Epithelial cell of proximal tubule (primary cell): Measurements from ENCODE around the gene SIK3. TPM values are rescaled to one million over a fixed set of nuclear protein-coding genes. Genes with fewer than 3 reads are reported as not detected.
"Not testable (repeated sequence)": the region's sequence is repeated elsewhere in the genome, so short reads cannot be mapped to it uniquely, and the experiment has no call there.

Experiments used
- DNase-seq: peaks from one replicate; pipeline ENCODE4 v3.0.0-alpha.2; 2011; ENCODE audit warnings: low read depth
- H3K4me3 ChIP-seq: 2 replicates; pipeline ENCODE4 v1.5.1; 2011; ENCODE audit warnings: low read depth, mild to moderate bottlenecking, low read length
- total RNA-seq: library from RNA; depleted of rRNA; stranded (reverse); fragments of >200 nt; gene quantifications from 2 replicates; pipeline ENCODE4 v1.2.3, GENCODE V29; 2015
- TF ChIP-seq, protein P1 (sequence below): conservative IDR thresholded peaks from 2 replicates; pipeline ENCODE4 v1.5.1; 2012; ENCODE audit warnings: low read depth, mild to moderate bottlenecking, low read length

SIK3 gene
- total RNA-seq, 1 donor from 2014 or later: 17.6 TPM

DNA sequence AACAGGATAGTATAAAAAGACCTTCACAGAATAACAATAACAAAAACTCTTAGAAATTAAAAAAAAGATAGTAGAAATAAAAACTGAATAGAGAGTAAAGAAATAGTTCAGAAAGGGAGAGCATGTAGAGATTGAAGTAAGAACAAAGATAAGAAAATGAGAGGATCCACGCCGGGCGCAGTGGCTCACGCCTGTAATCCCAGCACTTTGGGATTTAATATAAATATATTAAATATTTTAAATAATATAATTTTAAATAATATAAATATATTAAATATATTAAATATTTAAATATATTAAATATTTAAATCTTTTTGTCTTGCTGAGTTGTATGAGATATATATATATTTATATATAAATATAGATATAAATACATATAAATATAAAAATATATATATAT, 286.1 kb downstream of the SIK3 start:
- DNase-seq: no peak
- TF ChIP-seq, protein P1, sequence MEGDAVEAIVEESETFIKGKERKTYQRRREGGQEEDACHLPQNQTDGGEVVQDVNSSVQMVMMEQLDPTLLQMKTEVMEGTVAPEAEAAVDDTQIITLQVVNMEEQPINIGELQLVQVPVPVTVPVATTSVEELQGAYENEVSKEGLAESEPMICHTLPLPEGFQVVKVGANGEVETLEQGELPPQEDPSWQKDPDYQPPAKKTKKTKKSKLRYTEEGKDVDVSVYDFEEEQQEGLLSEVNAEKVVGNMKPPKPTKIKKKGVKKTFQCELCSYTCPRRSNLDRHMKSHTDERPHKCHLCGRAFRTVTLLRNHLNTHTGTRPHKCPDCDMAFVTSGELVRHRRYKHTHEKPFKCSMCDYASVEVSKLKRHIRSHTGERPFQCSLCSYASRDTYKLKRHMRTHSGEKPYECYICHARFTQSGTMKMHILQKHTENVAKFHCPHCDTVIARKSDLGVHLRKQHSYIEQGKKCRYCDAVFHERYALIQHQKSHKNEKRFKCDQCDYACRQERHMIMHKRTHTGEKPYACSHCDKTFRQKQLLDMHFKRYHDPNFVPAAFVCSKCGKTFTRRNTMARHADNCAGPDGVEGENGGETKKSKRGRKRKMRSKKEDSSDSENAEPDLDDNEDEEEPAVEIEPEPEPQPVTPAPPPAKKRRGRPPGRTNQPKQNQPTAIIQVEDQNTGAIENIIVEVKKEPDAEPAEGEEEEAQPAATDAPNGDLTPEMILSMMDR: no peak
- H3K4me3 ChIP-seq: no peak overlapping the region

DNA sequence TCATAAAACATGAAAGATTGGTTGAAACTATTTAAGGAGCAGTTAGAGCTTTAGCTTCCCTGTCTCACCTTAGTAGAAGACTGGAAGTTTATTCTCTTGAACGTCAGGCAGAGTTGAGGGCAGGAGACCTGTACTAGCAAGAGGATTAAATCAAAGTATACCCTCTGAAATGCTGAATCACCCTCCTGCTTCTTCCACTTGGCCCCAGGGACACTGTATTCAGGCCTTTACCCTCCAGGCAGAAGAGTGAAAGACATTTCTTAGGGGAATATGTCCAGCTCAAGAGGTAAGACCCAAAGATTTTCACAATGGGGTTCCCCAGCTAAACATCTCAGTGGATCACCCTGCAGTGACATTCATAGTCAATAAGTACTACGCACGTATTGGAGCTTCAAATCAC, 287.0 kb downstream of the SIK3 start:
- no peak overlapping the region for H3K4me3 ChIP-seq
- no peak for DNase-seq
- TF ChIP-seq, protein P1: no peak

DNA sequence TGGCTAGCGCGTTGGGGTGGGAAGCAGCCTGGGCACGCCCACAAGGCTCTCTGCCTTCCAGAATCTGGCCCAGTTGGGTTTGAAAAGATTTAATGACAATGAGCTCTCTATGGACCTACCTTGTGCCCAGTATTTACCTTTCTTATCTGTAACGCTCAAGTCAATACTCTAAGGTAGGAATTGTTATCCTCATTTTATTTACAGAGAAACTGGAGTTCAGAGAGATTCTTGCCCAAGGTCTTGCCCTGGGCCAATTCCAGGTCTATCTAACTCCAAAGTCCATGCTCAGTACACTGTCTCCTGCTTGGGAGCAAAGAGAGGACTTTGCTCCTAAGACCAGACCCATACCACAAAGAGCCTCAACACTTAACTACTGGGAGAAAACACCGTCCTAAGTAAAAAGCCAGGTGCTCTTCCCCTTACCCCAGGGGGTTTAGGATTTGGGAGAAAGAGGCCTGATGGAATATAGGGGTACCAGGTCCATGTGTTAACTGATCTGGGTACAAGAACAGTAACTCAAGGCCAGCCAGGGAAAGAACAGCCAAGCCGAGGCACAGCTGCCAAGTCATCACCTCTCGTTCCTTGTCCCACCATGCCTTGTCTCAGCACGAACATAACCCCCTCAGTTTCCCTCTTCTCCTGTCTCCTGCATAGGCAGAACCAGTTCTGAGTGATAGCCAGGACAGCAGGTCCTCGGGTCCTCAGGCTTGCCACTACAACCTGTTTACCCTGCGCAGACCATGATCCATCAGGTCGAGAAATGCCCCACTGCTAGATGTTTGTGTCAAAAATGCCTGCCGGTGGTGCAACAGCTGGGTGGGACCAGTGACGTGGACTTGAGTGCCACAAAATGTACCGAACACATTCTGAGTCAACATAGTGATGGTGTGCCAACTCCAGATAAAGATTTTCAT, 289.7 kb downstream of the SIK3 start:
- no peak for DNase-seq
- H3K4me3 ChIP-seq: no peak overlapping the region
- TF ChIP-seq, protein P1: no peak

DNA sequence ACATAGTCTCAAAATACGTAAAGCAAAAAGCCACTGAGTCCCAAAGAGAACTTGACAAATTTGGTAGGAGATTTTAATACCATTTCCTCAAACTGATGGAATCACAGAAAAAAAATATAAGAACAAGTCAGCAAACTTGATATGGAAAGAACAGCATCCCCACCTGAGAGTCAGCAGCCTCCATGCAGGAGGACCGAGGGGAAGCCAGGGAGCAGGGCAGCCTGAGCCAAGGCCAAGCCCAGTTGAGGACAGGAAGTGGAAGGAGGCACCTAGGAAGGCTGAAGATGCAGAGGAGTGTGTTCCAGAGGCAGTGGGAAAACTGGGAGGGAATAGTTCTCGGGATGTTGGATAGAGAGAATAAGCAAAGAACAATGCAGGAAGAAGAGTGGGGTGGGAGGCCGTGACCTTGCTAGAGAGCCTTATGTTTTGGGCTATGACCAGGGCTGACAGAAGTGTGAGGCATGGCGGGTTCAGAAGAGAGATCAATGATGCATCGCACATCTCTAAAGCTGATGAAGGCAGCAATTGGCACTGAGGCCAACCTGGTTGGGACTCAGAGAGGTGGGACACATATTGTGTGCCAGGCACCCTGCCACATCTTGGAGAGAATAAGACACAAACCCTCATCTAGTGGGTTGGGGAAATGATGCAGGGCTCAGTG, 290.5 kb downstream of the SIK3 start:
- no peak for DNase-seq
- TF ChIP-seq, protein P1: no peak
- H3K4me3 ChIP-seq: no peak overlapping the region

DNA sequence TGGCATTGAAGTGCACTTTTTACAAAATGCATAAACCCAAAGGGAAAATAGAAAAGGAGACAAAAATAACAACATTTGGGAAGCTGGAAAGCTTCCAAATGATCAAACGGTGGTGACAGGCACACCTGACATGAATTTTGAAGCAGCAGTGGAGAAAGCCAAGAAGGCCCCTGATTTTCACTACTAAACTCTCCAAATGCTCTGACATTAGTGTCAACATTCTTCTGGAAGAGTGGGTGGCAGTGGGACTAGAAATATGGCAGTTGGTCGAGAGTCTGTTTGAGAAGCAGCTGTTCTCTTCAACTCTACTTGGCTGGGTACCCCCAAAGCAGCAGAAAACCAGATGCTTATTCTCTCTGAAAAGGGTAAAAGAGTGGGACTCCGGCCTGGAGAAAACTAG, 294.2 kb downstream of the SIK3 start:
- TF ChIP-seq, protein P1: no peak
- H3K4me3 ChIP-seq: no peak overlapping the region
- no peak for DNase-seq

DNA sequence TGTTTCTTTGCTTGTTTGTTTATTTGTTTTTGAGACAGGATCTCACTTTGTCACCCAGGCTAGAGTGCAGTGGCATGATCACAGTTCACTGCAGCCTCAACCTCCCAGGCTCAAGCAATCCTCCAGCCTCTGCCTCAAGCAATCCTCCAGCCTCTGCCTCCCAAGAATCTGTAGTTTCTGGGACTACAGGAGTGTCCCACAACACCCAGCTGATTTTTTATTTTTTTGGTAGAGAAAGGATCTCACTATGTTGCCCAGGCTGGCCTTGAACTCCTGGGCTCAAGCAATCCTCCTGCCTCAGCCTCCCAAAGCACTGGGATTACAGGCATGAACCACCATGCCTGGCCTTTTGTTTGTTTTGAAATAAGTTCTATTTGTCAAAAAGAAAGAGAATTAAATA, 296.6 kb downstream of the SIK3 start:
- not testable (repeated sequence) for DNase-seq

DNA sequence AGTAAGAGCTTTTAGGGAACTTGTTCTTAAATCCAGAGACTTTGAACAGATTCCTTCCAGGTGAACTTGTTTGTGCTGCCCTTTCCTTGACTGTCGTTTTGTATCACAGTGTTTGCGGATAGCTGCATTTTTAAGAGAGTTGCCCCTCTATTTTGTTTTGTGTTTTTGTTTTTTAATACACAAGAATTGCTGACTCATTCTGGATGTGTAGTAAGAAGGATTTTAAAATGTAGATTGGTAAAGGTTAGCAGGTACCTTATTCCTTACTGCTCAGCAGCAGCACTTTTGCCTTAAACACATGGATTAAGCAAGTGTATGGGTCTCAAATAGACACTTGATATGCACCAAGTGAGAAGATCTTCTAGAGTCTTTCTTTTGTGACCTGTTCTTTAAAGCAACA, 297.6 kb downstream of the SIK3 start:
- TF ChIP-seq, protein P1: no peak
- H3K4me3 ChIP-seq: no peak overlapping the region
- DNase-seq: no peak

More for the DNA sequence above, 296.6 kb downstream of the SIK3 start:
- H3K4me3 ChIP-seq: not testable (repeated sequence)
